Stimulated activated CD4-positive, alpha-beta T cell treated with anti-CD3 and anti-CD28 coated beads, Interleukin-2, amount 100 ng/mL, for 48 hours (primary cell): ENCODE results near the gene C3orf33.
A peak's percentile ranks its signal among the peaks of the same experiment; 100 is the strongest.
"Not testable (repeated sequence)": the region's sequence is repeated elsewhere in the genome, so short reads cannot be mapped to it uniquely, and the experiment has no call there.

ENCODE experiments used
- DNase-seq, 2 donors: peaks; one replicate each; pipeline ENCODE4 v3.0.0-alpha.2; 2020

Gene C3orf33, protein sequence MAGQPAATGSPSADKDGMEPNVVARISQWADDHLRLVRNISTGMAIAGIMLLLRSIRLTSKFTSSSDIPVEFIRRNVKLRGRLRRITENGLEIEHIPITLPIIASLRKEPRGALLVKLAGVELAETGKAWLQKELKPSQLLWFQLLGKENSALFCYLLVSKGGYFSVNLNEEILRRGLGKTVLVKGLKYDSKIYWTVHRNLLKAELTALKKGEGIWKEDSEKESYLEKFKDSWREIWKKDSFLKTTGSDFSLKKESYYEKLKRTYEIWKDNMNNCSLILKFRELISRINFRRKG

GRCh38 chr3:155805802-155806618, at the start of gene C3orf33:
Gene C3orf33 (minus strand): TSS chr3:155806278. CDS start chr3:155806252, 26 bp downstream.
- DNase-seq: peak; percentile 62 to 75

DNA sequence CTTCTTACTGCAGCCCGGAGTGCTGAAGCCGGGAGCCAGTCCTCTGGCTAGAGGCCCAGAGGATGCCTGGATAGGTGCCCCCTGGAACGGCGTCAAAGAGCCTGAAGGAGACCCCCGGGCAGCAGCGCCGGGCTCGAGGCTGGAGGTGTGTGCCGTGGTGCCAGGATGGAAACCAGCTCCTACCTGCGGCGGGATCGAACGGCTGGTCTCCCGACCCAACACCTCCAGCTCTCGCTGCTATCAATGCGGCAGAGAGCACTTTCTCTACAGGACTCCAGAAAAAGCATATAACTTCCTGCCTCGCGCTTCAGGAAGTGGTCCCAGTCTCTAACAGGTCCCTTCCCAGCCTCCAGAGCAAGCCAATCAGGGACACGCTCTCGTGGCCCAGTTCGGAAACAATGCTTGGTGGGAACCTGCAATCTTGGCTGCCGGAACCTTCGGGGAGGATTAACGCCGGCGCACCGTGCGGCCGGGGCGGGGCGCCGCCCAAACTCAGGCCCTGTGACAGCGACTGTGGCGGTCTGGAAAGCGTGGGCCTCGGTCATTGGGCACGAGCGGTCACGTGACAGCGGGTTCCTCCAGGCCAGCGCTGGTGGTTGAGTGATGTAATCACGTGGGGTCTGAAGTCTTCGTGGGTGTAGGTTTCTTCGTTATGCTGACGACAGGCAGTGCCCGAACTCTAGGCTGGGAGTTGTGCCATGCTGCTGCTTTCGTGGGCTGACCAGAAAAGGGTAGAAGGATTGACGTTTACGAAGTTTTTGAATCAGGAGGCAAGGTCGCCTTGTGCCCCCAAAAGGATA, 48.3 kb upstream of the C3orf33 start, which contains the start of gene SLC33A1:
SLC33A1 (minus strand) TSS at position 287 of the 800 bp plus-strand sequence. CDS start 430 bp downstream, outside the sequence.
- peak; percentile 95 to 97 for DNase-seq

GRCh38 chr3:155853214-155854140, 47.4 kb upstream of the C3orf33 start:
- peak; percentile 11 to 18 for DNase-seq

DNA sequence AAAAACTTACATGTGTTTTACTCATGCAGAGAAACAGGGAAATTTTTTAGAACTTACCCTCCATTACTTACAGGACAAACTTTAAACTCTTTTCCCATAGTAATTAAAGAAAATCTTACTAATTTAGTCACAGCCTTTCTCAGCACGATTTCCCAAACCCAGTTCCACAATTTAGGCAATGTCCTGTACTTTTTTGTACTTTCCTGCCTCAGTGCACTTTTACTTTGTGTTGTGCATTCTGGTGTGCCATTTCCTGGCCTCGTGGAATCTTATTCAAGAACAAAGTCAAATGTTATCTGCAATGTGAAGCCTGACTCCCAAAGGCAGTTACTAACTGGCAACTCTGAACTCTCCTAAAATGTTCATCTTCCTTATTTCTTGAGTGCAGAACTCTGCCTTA, 46.3 kb upstream of the C3orf33 start:
- no peak for DNase-seq

DNA sequence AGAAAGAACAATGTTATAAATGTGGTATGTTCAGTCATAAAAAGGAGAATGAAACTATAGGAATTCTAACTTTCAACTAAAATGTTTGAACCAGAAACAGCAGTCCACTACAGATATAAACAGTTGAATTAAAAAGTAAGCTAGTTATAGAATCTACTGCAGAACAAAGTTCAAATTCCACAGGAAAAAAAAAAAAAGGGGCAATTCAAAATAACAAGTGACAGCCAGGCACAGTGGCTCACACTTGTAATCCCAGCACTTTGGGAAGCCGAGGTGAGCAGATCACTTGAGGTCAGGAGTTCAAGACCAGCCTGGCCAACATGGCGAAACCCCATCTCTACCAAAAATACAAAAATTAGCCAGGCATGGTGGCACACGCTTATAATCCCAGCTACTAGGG, 43.3 kb upstream of the C3orf33 start:
- DNase-seq: not testable (repeated sequence)

DNA sequence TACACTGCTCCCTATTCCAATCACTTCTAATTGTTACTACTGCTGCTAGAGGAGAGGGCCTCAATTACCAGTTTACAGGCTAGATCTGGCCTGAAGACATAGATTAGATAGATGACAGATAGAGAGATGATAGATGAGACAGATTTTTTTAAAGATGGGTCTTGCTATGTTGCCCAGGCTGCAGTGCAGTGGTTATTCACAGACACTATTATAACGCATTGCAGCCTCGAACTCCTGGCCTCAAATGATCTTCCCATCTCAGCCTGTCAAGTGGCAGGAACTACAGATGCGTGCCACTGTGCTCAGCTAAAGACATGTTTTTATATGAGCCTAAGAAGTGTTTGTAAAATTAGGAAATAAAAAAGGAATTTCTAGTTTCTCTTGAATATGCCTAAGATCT, 41.9 kb upstream of the C3orf33 start:
- DNase-seq: no peak

DNA sequence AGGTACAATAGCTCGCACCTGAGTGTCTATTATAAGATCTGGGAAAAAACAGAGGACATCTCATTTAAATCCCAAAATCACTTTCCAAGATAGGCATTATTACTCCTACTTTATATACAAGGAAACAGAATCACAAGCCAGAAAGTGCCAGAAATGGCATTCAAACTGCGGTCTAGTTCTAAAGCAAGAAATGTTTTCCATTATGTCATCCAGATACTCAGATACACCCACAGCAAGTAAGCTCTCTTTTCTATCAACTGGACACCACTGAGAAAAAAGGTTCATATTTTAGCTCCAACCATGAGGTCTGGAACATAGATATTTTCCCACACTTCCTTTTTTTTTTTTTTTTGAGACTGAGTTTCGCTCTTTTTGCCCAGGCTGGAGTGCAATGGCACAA, 40.0 kb upstream of the C3orf33 start:
- no peak for DNase-seq

DNA sequence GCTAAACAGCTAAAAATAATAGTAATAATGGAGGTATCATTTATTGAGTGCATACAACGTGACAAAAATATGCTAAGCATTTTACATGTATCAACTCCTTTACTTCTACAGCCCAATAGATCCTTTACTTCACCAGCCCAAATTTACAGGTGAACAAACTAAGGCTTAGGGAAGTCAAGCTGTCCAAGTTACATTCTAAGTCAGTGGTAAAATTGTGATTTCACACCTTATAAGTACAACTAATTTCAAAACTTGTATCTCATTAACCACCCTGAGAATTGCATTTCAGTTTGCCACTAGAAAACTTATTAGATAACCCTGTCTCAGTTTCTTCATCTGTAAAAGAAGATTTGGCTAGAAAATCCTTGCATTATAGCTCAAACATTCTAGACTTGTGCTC, 37.5 kb upstream of the C3orf33 start:
- DNase-seq: no peak

DNA sequence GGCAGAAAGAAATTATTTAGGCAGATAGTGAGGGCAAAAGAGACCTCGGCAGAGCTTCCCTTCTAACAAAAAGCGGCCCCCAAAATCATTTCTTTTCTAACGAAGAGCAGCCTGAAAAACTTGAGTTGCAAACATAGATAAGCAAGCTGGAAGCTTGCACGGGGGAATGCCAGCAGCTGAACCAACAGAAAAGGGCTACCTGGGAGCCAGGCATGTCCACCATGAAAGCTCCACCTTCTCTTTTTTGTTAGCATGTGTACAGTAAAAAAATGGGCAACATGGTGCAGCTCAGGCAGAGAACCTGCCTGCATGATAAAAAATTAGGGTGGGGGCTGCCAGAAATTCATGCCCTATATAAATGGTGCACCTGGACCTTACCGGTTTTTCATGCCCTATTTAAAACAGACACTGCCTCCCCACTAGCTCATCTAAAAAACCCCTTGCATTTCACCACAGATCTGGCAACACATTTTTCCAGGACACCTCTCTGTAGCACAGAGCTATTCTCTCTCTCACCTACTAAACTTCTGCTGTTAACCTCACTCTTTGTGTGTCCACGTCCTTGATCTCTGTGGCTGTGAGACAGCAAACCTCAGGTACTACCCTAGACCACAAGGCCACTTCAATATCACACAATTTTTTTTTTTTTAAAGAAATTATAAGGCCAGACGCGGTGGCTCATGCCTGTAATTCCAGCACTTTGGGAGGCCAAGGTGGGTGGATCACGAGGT, 29.4 kb upstream of the C3orf33 start:
- DNase-seq: no peak

GRCh38 chr3:155828490-155829098, 22.5 kb upstream of the C3orf33 start:
- not testable (repeated sequence) for DNase-seq

GRCh38 chr3:155815030-155815545, 9.0 kb upstream of the C3orf33 start:
- no peak for DNase-seq

DNA sequence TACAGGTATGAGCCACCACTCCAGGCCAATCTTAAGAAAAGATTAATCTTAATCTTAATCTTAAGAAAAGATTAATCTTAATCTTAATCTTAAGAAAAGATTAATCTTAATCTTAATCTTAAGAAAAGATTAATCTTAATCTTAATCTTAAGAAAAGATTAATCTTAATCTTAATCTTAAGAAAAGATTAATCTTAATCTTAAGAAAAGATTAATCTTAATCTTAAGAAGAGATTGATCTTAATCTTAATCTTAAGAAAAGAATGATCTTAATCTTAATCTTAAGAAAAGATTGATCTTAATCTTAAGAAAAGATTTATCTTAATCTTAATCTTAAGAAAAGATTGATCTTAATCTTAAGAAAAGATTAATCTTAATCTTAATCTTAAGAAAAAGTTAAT, 7.1 kb upstream of the C3orf33 start:
- DNase-seq: not testable (repeated sequence)

DNA sequence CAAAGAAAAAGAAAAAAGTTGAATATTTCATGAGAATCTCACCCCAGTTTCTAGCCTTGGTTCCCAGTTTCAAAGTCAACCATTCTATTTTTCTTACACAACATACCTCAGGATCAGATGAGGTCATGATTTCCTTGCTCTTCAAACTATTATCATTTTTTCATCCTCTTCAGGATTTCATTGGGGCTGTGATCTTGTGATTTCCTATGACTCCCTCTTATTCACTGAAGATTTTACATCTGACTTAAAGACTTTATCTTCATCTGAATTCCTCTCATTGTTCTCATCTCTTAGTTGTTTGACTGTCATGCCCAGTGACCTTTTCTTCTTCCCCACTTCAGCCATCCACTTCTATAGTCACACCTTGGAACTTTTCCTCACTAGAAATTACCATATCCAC, 3.1 kb upstream of the C3orf33 start:
- DNase-seq: no peak

DNA sequence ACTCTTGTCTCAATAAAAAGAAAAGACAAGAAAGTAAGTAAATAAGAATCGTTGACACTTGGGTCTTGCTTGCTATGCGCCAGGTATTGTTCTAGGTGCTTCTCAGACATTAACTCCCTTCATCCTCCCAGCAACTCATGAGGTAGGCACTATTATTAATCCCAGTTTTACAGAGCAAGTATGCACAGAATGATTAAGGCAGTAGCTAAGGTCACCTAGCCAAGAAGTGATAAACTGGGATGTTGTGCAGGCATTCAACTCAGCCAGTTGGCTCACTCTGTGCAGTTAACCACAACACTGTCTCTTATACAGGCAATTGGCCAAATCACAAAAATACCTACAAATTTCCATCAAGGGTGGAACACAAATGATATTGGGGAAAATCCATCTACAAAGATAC, 1.7 kb upstream of the C3orf33 start:
- DNase-seq: no peak

GRCh38 chr3:155805204-155805801, 775 bp downstream of the C3orf33 start:
- peak in 1 of 2 donors; percentile 19 for DNase-seq

- no peak for DNase-seq
Observed at GRCh38 chr3:155804323-155804722, 1.8 kb downstream of the C3orf33 start.

DNA sequence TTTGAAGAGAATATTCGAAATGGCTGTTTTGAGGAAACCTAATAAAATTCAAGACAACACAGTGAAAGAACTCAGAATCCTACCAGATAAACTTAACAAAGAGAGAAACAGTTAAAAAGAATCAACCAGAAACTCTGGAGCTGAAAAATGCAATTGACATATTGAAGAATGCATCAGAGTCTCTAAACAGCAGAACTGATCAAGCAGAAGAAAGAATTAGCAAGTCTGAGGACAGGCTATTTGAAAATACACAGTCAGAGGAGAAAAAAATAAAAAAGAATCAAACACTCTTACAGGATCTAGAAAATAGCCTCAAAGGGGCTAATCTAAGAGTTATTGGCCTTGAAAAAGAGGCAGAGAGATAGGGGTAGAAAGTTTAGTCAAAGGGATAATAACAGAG, 13.5 kb downstream of the C3orf33 start:
- no peak for DNase-seq

DNA sequence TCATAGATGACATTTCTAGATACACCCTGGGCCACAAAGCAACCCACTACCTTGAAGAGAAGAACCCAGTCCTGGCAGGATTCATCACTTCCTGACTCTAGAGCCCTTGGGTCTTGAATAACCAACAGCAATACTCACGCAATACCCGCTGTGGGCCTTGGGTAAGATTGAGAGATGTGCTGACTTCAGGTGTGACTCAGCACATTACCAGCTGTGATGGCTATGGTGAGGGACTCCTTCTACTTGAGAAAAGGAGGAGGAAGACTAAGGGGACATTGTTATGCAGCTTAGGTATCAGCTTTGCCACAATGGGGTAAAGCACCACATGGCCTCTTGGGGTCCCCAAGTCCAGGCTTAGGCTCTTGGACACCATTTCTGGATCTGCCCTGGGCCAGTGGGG, 14.9 kb downstream of the C3orf33 start:
- no peak for DNase-seq

GRCh38 chr3:155790272-155790925, 15.7 kb downstream of the C3orf33 start:
- no peak for DNase-seq
